Bronchial epithelial cell (primary cell): Measurements from ENCODE around the gene NUCB1. TPM values are rescaled to one million over a fixed set of nuclear protein-coding genes. Genes with fewer than 3 reads are reported as not detected.
"Not testable (repeated sequence)": the region's sequence is repeated elsewhere in the genome, so short reads cannot be mapped to it uniquely, and the experiment has no call there.

Source experiments
- DNase-seq: peaks from one replicate; pipeline ENCODE4 v3.0.0-alpha.2; 2010; ENCODE audit warnings: low read depth
- FAIRE-seq: peaks from 2 replicates; lab custom pipeline; 2011; peaks lifted over from hg19 to GRCh38; lab: Jason Lieb, UNC
- H3K27me3 ChIP-seq: 2 replicates; pipeline ENCODE4 v1.5.1; 2011; ENCODE audit warnings: low read length; ENCODE audit not compliant: control insufficient read depth, insufficient read depth
- H3K36me3 ChIP-seq: 2 replicates; pipeline ENCODE4 v1.5.1; 2011; ENCODE audit warnings: low read length; ENCODE audit not compliant: control insufficient read depth, insufficient read depth
- H3K4me3 ChIP-seq: 2 replicates; pipeline ENCODE4 v1.5.1; 2011; ENCODE audit warnings: mild to moderate bottlenecking, low read depth, low read length, control low read depth
- CTCF ChIP-seq: IDR thresholded peaks from 2 replicates; pipeline ENCODE4 v1.5.1; 2011; ENCODE audit warnings: mild to moderate bottlenecking, moderate library complexity, low read length, control low read depth, inconsistent platforms; ENCODE audit not compliant: insufficient read depth, severe bottlenecking
- total RNA-seq: library from RNA; depleted of rRNA; stranded (reverse); fragments of >200 nt; gene quantifications from 2 replicates; pipeline ENCODE4 v1.2.1, GENCODE V29; 2014

The NUCB1 gene
- total RNA-seq, 1 donor from 2014 or later, result 88.2 TPM

GRCh38 chr19:48887861-48888612, 12.1 kb upstream of the NUCB1 start:
- FAIRE-seq (no peak), DNase-seq (no peak)
- TF ChIP-seq CTCF, result no peak

GRCh38 chr19:48889496-48889895, 10.6 kb upstream of the NUCB1 start:
- H3K27me3 ChIP-seq, DNase-seq, H3K36me3 ChIP-seq, FAIRE-seq, H3K4me3 ChIP-seq: not testable (repeated sequence)

More at GRCh38 chr19:48887861-48888612, 12.1 kb upstream of the NUCB1 start:
- H3K4me3 ChIP-seq, result no peak overlapping the region
- H3K36me3 ChIP-seq, result no peaks in the 10 kb centered on the region
- no peaks in the 10 kb centered on the region for H3K27me3 ChIP-seq

GRCh38 chr19:48890551-48890950, 9.6 kb upstream of the NUCB1 start:
- FAIRE-seq (no peak), DNase-seq (no peak)
- Histone ChIP-seq H3K27me3 (peaks cover 3% of the 10 kb centered on the region), H3K36me3 (no peaks in the 10 kb centered on the region), H3K4me3 (no peak overlapping the region)
- TF ChIP-seq CTCF, result no peak

GRCh38 chr19:48895226-48895625, 4.9 kb upstream of the NUCB1 start:
- DNase-seq (no peak), FAIRE-seq (no peak)
- Histone ChIP-seq H3K36me3 (no peaks in the 10 kb centered on the region), H3K27me3 (peaks cover 3% of the 10 kb centered on the region), H3K4me3 (no peak overlapping the region)
- TF ChIP-seq CTCF, result no peak

- no peak for FAIRE-seq
- no peak overlapping the region for H3K4me3 ChIP-seq
- no peaks in the 10 kb centered on the region for H3K36me3 ChIP-seq
These were observed 3.9 kb upstream of the NUCB1 start for GRCh38 chr19:48896191-48896720.

GRCh38 chr19:48897181-48897580, 2.9 kb upstream of the NUCB1 start:
- TF ChIP-seq CTCF, result no peak
- Histone ChIP-seq H3K36me3 (peaks cover 5% of the 10 kb centered on the region), H3K4me3 (no peak overlapping the region), H3K27me3 (peaks cover 3% of the 10 kb centered on the region)
- no peak for FAIRE-seq
- DNase-seq, result no peak

More at GRCh38 chr19:48896191-48896720, 3.9 kb upstream of the NUCB1 start:
- peaks cover 3% of the 10 kb centered on the region for H3K27me3 ChIP-seq
- no peak for TF ChIP-seq CTCF
- DNase-seq, result no peak

GRCh38 chr19:48899386-48899749, 744 bp upstream of the NUCB1 start:
- peak overlapping the region; percentile 55 for H3K4me3 ChIP-seq
- DNase-seq, H3K27me3 ChIP-seq, FAIRE-seq, H3K36me3 ChIP-seq: not testable (repeated sequence)
